DMS114 treated with DMSO at 0.1 percent for 48 hours (cell line): Measurements from ENCODE around the gene HELT.
A peak's percentile ranks its signal among the peaks of the same experiment; 100 is the strongest.

ENCODE experiments used
- DNase-seq: peaks from one replicate; lab custom pipeline; 2025; ENCODE audit not compliant: unreplicated experiment; lab: John Stamatoyannopoulos, UW

Gene HELT

DNA sequence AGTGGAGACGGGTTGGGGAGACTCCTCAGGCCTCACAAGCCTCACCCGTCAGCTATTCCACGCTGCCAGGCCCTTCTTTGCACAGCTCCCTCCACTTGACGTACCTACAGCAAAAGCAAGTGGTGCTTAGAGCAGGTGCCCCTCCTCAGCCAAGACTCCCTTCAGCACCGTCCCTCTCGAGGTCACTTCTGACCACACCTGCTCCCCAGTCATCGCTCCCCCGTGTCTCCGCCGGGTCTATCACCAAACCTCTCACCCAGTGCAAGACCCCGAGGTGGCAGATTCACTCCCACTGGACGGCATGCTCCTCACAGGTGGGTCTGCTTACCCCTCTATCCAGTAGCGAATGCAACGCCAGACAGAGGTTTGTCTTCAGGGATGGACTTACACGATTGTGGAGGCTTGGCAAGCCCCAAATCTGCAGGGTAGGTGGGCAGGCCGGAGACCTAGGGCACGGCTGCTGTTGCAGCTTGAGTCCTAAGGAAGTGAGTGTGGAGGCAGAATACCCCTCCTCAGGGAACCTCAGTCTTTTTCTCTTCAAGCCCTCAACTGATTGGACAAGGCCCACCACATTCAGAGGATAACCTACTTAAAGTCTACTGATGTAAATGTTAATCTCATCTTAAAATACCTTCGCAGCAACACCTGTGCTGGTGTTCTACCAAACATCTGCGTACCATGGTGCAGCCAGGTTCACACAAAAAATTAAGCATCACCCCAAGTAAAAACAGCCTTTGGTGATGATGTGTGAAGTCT, 14.5 kb upstream of the HELT start:
- no peak for DNase-seq

DNA sequence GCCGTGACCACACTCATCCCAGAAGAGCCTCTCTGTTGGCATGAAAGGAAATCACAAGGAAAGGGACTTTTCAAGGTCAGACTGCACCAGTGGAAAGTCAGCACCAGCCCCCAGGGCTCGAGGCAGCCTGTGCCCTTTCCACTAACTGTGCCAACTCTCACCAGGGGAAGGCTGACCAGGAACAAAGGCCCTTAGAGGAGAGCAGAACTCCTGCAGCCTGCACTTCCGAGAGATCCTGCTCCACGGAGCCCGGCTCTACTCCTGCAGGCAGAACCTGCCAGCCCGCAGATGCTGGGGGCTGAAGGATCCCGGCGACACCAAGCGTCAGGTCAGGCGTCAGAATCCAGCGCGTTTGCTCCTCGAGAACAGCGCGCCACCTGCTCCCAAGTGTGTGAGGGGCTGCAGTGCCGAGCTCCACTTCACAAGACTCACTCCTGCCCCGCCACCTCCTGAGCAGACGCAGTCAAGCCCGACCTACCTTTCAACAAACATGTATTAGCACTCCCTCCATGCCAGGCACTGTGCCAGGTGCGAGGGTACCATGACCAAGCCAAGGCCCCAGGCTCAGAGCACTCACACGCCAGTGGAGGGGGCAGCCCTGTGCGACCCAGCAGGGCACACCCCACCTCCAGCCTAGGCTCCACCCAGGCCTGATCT, 13.6 kb upstream of the HELT start:
- no peak for DNase-seq

DNA sequence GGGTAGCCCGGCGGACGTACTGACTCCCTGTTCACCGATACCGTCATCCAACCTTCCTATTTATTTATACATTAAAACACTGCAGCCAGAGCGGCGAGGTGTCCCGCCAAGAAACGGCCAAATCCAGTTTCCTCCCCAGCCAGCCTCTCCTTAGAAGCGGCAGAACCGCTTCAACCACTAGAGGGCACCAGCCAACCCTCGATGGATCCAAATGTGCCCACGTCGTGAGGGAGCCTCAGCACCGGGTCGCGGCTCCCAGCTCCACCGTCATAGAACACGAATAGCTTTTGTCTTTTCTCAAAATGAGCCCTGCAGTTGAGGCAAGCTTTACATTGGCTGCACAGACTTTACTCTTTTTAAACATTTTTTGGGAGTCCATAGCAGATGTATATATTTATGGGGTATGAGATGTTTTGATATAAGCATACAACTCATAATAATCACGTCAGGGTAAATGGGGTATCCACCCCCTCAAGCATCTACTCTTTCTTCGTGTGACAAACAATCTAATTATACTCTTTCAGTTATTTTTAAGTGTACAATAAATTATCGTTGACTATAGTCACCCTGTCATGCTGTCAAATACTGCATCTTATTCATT, 13.0 kb upstream of the HELT start:
- peak; percentile 63 for DNase-seq

DNA sequence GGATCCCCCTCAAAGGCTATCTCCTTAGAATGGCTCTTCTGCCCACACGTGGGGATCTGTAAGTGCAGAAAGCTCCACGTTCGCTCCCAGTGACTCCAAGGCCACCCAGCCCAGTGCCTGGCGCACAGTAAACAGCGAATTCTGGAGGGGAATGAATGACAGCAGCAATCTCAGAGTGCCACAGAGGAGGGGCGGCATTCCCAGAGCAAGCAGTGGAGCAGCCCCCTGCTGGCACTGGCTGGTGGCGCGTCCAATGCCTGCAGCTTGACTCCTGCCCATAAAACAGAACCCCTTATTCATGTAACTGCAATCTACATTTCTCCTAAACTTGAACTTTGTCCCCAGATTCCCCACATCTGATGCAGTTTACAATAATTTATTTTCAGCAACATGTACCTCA, 6.9 kb upstream of the HELT start:
- no peak for DNase-seq

DNA sequence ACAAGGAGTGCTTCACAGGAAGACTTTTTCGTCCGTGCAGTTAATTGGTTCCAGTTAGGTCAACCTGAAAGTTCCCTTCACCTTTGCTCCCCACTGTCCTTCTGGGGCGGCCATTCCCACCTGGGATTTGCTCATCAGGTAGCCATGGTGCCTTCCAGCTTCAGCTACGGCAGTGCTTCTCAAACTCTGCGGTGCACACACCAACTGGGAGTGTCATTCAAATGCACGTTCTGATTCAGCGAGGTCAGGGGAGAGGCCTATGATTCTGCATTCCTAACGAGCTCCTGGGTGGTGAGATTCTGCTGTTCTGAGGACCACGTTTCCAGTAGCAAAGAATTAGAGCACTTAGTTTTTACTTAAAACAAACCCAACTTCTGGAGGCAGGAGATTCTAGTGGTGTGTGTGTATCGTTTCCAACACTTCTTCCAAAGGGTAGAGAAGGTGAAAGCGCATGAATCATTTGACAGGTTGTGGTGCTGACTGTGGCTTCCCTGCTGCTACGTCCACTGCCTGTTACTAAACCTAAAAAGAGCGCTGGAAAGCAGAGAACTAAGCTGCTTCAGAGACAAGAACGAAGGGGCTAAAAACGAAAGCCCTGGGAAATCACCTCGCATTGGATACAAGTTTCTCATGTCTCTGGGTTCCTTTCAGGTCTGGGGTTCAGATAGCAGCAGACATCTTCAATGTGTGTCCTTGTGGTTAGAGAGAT, 4.7 kb upstream of the HELT start:
- no peak for DNase-seq

DNA sequence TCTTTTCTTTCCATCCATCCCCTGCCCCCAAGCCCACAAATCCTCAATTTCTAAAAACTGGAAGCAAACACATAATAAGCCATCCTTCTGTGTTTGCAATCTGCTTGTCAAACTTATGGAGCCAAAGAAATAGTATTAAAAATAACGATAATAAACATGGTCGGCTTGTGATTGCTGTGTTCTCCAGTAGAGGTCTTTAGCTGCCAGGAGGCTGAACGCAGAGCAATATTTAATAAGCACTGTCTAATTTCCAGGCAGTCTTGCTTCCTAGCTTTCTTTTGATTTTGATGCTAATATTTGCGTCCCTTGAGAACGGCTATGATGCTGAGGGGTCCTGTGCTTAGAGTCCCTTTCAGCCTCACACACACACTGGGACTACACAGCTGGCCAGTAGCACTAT, 3.2 kb upstream of the HELT start:
- DNase-seq: no peak

DNA sequence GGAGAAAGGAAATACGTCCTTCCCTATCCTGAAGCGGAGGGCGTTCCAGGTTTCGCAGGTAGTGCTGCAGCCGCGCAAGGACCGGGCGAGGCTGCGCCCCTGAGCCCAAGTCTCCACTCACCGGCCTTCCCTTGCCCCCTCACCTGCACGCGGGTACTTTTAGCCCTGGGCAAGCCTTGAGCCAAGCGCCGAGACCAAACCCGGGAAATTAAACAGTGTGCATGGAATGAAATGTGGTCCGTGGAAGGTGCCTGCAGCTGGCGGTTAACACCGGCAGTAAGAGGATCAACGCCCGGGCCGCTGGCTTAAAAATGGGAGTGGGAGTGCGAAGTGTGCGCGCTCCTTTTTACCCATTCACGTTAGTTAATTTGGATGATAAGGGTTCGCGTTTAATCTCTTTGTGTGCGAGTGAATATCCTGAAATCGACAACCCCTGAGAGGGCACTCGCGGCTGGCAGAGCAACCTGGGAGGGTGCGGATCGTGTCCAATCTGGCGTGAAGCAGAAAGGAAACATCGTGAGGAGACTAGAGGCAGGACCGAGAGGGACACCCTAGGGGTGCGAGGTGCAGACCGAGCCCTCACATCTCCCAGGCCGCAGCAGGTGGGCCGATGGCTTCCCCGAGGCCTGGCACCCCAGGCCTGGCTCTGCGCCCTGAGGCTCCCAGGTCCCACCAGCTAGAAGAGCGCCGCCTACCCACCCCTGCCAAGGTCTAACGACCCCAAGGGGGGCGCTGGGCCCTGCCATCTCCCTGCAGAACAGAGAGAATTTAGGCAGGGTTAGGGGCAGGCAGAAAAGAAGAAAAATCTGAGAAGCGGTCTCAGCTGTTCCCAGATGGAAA, 2.0 kb upstream of the HELT start:
- DNase-seq: no peak

DNA sequence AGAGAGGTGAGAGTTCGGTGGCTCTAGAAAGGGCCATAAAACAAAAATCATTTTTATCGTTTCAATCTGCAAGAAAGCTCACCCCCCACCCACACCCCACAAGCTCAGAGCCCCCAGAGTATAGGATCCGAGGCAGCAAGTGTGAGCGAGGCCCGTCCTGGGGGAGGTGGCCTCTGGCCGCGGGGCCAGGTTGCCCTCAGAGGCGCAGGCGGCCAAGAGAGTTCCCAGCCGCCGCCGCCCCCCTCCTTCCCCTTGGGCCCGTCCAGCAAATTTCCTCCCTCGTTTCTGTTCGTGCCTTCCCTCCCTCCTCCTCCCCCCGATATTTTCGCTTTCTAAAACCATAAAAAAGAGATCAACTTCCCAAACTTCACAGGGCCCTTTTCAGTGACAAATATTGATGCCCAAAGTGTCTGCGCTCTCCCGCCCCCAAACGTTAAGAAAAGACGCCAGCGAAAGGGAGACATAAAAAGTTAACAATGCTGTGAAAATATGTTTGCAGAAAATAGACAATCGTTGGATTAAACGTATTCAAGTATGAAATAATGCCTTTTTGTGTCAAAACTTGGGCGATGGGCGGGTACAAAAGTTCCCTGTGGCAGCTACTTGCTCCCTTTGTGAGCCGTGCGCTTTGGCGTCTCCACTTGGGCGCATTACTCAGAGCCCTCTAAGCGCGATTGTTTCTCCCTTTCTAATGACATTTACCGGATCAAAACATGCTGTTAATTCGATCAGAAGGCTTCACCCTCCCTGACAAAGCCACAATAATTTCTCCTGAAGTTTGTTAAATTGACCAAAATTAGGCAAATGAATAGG, 1.1 kb upstream of the HELT start:
- no peak for DNase-seq

DNA sequence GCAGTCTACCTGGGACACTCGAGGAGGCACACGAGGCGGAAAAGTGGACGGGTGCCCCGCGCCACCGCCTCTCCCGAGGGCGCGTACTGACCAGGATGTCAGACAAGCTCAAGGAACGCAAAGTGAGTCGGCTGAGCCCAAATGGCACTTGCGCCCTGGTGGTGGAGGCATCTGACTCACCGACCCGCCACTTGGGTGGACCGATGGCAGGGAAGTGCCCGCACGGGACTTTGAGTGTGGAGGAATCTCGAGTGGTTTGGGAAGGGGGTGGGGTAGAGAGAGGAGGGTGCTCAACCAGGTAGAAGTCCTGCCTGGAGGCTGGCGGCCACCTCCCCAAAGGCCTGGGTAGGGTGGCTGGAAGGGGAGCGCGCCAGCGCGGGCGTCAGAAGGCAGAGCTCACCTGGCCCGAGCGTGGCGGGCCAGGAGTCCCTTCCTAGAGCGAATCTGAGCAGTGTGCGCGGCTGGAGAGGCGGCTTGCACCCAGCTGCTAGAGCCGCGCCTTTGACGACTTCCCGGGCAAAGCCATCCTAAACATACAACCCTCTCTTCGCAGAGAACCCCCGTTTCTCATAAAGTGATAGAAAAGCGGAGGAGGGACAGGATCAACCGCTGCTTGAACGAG, 655 bp downstream of the HELT start:
- DNase-seq: no peak

DNA sequence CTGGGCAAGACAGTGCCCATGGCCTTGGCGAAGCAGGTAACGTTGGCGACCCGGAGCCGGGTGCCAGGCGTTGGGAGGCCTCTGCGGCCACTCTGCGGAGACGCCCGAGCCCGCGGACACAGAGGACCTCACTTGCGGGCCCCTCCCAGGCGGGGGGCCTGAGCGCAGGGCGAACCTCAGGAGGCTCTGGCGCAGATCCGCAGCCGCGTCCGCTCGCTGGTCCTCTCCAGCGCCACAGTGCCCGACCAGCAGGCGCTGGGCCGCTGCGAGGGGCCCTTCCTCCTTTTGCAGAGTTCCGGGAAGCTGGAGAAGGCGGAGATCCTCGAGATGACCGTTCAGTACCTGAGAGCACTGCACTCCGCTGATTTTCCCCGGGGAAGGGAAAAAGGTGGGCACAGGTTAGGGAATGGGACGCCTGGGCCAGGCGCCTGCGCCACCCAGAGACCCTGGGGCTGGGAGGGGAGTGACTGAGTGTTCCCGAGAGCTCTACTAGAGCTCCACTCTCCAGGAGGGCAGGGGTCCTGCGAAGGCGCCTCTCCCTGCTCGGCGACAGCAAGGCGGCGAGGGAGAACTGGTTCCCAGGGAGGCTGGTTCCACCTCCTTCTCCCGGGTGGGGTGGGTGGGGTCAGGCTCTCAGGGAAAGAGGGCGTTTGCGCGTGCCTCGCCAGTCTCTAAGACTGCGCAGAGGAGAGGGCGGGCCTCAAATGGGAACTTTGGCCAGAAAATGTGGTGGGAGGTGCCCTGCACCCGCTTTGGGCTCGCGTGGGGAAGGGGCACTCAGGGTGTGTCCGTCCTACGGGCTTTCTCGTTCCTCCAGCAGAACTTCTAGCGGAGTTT, 1.4 kb downstream of the HELT start:
- DNase-seq: peak; percentile 16

DNA sequence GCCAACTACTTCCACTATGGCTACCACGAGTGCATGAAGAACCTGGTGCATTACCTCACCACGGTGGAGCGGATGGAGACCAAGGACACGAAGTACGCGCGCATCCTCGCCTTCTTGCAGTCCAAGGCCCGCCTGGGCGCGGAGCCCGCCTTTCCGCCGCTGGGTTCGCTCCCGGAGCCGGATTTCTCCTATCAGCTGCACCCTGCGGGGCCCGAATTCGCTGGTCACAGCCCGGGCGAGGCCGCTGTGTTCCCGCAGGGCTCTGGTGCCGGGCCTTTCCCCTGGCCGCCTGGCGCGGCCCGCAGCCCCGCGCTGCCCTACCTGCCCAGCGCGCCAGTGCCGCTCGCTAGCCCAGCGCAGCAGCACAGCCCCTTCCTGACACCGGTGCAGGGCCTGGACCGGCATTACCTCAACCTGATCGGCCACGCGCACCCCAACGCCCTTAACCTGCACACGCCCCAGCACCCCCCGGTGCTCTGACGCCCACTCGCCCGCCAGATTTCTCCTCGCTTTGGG, 2.1 kb downstream of the HELT start:
- no peak for DNase-seq

DNA sequence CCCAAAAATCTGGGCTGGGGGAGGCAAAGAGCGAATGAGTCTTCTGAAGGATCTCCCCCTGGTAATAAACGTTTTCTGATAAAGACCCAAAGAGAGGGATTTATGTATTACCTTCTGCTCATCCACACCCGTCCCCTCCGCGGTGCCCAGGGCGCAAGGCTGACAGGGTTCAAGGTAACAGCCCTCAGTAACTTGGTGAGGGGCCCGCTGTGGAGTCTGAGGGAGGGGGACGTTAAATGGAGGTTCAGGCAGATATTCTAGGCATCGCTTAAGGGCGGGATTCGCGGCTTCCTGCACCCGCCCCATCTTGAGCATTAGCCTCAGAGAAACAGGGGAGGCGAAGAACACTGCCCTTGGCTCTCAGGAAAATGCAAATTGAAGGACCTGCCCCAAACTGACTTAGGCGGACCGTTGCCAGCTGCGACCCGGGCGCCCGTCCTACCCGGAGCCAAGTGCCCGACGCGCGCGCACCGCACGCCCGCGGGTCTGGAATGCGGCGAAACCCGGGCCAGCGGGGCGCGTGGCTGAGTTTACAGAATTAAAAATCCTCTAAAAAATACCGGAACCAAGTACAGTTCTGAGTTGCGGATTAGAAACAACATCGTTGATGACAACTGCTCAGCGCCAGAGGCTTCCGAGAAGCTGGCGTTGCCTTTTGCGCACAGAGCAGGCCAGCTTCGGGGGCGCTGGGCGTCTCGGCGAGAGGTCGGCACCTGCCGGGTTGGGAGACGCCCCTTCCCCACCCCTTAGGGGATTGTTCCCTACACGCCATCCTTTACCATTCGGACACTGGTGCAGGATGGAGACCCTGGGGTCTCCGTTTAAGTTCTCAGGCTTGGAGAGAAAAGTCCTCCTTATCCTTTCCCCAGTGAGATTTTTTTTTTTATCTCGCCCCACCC, 2.8 kb downstream of the HELT start:
- no peak for DNase-seq

DNA sequence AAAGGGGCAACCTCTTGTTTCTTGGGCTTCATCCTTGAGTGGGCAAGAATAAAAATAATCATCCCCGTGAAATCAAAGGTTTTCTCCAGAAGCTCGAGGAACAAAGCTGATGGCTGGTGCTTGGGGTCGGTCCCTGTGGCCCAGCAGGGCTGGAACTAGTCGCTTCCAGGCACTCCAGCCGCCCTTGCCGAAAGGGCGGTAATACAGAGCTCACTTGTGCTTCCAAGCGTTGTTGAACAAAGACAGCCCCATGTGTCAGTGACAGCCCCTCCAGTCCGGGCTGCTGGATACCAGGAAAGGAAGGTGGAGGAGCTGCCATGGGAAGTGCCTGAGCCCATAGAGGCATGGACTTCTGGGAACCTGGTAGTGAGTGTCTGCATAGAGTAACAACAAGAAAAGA, 5.2 kb downstream of the HELT start:
- no peak for DNase-seq

DNA sequence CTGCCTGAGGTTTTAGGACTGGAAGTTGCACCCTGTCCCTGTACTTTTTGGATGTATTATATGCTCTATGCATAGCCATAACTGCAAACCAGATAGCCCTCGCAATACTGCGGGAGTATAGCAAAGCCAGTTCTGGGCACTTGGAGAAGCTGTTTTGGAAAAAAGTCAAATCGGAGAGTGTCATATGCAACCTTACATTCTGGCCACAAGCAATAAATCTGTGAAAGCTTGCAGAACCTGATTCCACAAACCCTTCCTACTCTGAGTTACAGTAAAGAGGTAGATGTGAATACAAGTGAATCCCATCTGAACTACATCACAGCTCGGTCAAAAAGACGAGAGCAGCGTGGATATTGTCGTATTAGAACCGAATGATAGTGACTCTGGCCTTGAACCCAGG, 10.3 kb downstream of the HELT start:
- DNase-seq: no peak

DNA sequence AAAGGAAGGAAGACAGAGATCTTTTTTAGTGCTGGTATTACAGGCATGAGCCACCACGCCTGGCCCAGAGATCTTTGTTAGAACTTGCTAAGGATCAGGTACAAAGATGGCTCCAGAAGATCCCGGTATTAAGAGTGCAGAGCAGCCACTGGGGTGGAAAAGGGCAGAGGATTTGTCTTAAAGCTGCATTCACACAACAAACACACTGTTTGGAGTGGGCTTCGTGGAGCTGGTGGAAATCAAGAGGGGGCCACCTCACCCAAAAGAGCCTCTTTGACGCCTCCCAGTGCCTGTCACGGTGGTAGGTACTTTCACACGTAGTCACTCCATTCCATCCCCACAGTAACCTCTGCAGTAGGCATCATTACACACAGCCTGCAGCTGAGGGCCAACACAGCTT, 13.3 kb downstream of the HELT start:
- DNase-seq: no peak

DNA sequence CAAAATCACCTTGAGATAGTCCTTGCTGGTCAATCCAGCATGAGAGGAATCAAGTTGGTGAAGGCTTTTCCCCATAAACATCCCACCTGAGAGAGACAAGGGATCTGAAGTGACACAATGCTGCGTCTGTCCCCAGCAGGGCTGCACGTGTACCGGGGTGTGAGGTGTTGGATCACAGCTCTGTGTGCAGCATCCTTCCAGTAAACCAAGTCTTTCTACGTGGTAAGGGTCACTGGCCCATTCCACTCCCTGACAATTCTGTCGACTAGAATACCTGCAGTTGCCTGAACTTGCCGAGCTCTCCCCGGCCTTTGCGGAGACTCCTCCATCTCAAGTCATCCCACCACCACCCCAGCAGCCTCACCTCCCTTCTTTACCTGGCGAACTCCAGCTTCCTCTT, 14.8 kb downstream of the HELT start:
- no peak for DNase-seq

DNA sequence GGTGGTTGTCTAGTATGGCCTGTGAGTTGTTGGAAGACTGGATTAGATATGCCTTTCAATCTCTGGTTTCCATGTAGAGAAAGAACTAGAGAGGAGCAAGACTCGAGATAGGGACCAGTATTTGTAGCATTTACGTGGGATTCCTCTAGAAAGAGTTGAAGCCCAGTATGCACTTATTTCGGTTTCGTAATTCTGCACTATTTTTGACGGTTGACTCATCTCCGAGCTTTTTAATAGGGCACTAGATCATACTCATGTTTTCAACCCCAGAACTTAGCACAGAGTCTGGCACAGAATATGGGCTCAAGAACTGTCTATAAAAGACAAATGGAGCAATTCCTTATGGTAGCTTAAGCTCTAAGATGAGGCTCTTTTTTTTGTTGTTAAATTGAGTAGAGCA, 15.7 kb downstream of the HELT start:
- DNase-seq: no peak

DNA sequence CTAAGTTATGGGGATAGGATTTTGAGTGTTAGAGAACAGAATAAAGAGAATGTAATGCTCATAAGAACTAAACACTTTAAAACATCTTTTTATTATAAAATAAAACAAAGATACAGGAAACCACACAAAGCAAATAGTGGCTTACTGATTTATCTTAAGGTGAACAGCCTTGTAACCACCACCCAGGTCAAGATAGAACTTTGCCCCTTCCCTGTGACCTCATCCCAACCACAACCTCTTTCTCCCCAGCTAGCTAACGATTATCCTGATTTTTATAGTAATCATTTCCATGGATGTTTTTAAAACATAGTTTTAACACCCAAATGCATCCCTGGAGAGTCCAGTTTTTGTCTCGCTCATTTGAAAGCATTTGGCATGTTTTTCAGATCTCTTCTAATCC, 17.0 kb downstream of the HELT start:
- no peak for DNase-seq
